ENCODE measurements around the gene SPTAN1. TPM values are rescaled to one million over a fixed set of nuclear protein-coding genes. Genes with fewer than 3 reads are reported as not detected.

SPTAN1 gene
- total and polyA plus RNA-seq, 2 donors (not counting 3 experiments of a cell fraction or from before 2014, with no cell fraction given) = 408 to 502 TPM

GRCh38 chr9:128621730-128622455 is 69.5 kb downstream of the SPTAN1 start:
- H3K4me3 ChIP-seq (replicated peaks in 1 of 3; ENCODE audit: insufficient read depth in 1 of 3, low read depth in 1 of 3, low read length in 3 of 3) = no peak overlapping the region
- no peak overlapping the region for H3K9ac ChIP-seq (replicated peaks; ENCODE audit: extremely low read depth, insufficient read depth, low read length)
- peaks cover 41 to 68% of the 10 kb centered on the region in 2 experiments for H3K36me3 ChIP-seq (ENCODE audit: control insufficient read depth in 2 of 2, extremely low read depth in 1 of 2, insufficient read depth in 2 of 2, low read length in 2 of 2)
- no TSS peak for BruUV-seq (replicated peaks)
- no peaks in the 10 kb centered on the region for H3K9me3 ChIP-seq (replicated peaks; ENCODE audit: control insufficient read depth, insufficient read depth, low read length)
- H3K9me1 ChIP-seq (replicated peaks; ENCODE audit: control insufficient read depth, extremely low read depth, insufficient read depth, low read length) = no peaks in the 10 kb centered on the region
- intact Hi-C loops (cut with micrococcal nuclease) = no loop called here
- H3K27me3 ChIP-seq (ENCODE audit: control insufficient read depth in 2 of 2, insufficient read depth in 2 of 2, low read length in 2 of 2) = no peaks in the 10 kb centered on the region
- no peaks in the 10 kb centered on the region for H3K4me1 ChIP-seq (ENCODE audit: control insufficient read depth, extremely low read depth, insufficient read depth, low read length)
- ChIA-PET POLR2A (interaction anchor here (0.6 to 1.1 kb wide), 2 partner anchors 57 to 117 kb away, joined by 3 to 4 read pairs; no protein-coding TSS in a partner anchor), CTCF (interaction anchor here (0.9 to 1.1 kb wide), 2 partner anchors 18 to 32 kb away, joined by 3 to 4 read pairs; no protein-coding TSS in a partner anchor)
- H4K20me1 ChIP-seq (replicated peaks; ENCODE audit: control insufficient read depth, extremely low read depth, insufficient read depth, low read length) = no peaks in the 10 kb centered on the region
- DNase-seq (ENCODE audit: low read depth, low spot score) (no peak), FAIRE-seq (no peak)
- dilution Hi-C loops (cut with MboI; ENCODE audit: extremely low pct_ligation_motif_present, low sequenced_read_pairs) = no loop called here
- H2AFZ ChIP-seq (ENCODE audit: low read depth, low read length) = no peak overlapping the region
- no peak overlapping the region for H3K4me2 ChIP-seq (ENCODE audit: insufficient read depth, low read length)
- no peak overlapping the region for H3K27ac ChIP-seq (ENCODE audit: insufficient read depth, low read depth, low read length)
- H3K79me2 ChIP-seq (ENCODE audit: control insufficient read depth, insufficient read depth, low read length) = no peaks in the 10 kb centered on the region
- TF ChIP-seq EZH2 (IDR thresholded peaks at IDR 0.05; ENCODE audit: borderline replicate concordance, low read depth, low read length, severe bottlenecking) (no peak), FOS (IDR thresholded peaks at IDR 0.05; ENCODE audit: borderline replicate concordance, insufficient read depth, low read length) (no peak), POLR2AphosphoS5 (IDR thresholded peaks at IDR 0.05; ENCODE audit: insufficient read depth, low read depth, low read length) (no peak), JUN (IDR thresholded peaks at IDR 0.05; ENCODE audit: borderline replicate concordance, insufficient read depth, insufficient read length, low read depth) (no peak)
- TF ChIP-seq, protein P1, sequence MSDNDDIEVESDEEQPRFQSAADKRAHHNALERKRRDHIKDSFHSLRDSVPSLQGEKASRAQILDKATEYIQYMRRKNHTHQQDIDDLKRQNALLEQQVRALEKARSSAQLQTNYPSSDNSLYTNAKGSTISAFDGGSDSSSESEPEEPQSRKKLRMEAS (IDR thresholded peaks at IDR 0.05; ENCODE audit: insufficient read depth, insufficient read length) = no peak

DNA sequence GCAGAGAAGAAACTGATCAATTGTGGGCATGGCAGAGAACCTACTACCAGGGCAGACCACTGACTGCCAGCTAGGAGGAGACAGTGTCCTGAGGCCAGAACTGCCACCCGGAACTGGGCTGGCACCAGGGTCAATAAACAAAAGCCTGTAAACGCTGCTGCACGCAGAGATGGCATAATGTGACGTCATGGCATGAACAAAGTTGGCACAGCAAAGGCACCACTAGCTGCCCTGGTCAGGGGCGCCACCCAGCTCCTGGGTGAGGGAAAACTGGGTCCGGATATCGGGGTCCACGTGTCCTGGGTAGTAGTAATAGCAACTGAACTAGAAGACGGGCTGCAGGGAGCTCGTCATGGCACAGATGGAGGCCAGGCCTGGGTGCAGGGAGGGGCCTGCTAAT is 72.2 kb downstream of the SPTAN1 start:
- H3K4me3 ChIP-seq (replicated peaks in 1 of 3; ENCODE audit: insufficient read depth in 1 of 3, low read depth in 1 of 3, low read length in 3 of 3) = no peak overlapping the region
- no peaks in the 10 kb centered on the region for H3K79me2 ChIP-seq (ENCODE audit: control insufficient read depth, insufficient read depth, low read length)
- no peaks in the 10 kb centered on the region for H3K9me3 ChIP-seq (replicated peaks; ENCODE audit: control insufficient read depth, insufficient read depth, low read length)
- H3K27ac ChIP-seq (ENCODE audit: insufficient read depth, low read depth, low read length) = no peak overlapping the region
- DNase-seq (ENCODE audit: low read depth, low spot score) (no peak), FAIRE-seq (no peak)
- no TSS peak for BruUV-seq (replicated peaks)
- intact Hi-C loops (cut with micrococcal nuclease) = no loop called here
- no peaks in the 10 kb centered on the region for H3K4me1 ChIP-seq (ENCODE audit: control insufficient read depth, extremely low read depth, insufficient read depth, low read length)
- no peaks in the 10 kb centered on the region for H3K27me3 ChIP-seq (ENCODE audit: control insufficient read depth in 2 of 2, insufficient read depth in 2 of 2, low read length in 2 of 2)
- TF ChIP-seq MYC (IDR thresholded peaks at IDR 0.05; ENCODE audit: low read depth, low read length) (no peak), POLR2A (IDR thresholded peaks at IDR 0.05; ENCODE audit: low read depth, low read length) (no peak), EZH2 (IDR thresholded peaks at IDR 0.05; ENCODE audit: borderline replicate concordance, low read depth, low read length, severe bottlenecking) (no peak), JUN (IDR thresholded peaks at IDR 0.05; ENCODE audit: borderline replicate concordance, insufficient read depth, insufficient read length, low read depth) (no peak), POLR2AphosphoS5 (IDR thresholded peaks at IDR 0.05; ENCODE audit: insufficient read depth, low read depth, low read length) (no peak), CTCF (IDR thresholded peaks at IDR 0.05; ENCODE audit: extremely low read depth in 1 of 2, insufficient read depth in 1 of 2, low read depth in 1 of 2, low read length in 2 of 2) (no peak), FOS (IDR thresholded peaks at IDR 0.05; ENCODE audit: borderline replicate concordance, insufficient read depth, low read length) (no peak), GATA2 (IDR thresholded peaks at IDR 0.05; ENCODE audit: insufficient read depth, insufficient read length, low read depth, low read length) (no peak)
- TF ChIP-seq, protein P1 (IDR thresholded peaks at IDR 0.05; ENCODE audit: insufficient read depth, insufficient read length) = no peak
- no peaks in the 10 kb centered on the region for H4K20me1 ChIP-seq (replicated peaks; ENCODE audit: control insufficient read depth, extremely low read depth, insufficient read depth, low read length)
- H3K9ac ChIP-seq (replicated peaks; ENCODE audit: extremely low read depth, insufficient read depth, low read length) = no peak overlapping the region
- no peak overlapping the region for H2AFZ ChIP-seq (ENCODE audit: low read depth, low read length)
- POLR2A ChIA-PET = no interaction called here
- H3K36me3 ChIP-seq (ENCODE audit: control insufficient read depth in 2 of 2, extremely low read depth in 1 of 2, insufficient read depth in 2 of 2, low read length in 2 of 2) = peaks cover 40 to 73% of the 10 kb centered on the region in 2 experiments
- dilution Hi-C loops (cut with MboI; ENCODE audit: extremely low pct_ligation_motif_present, low sequenced_read_pairs) = no loop called here
- H3K4me2 ChIP-seq (ENCODE audit: insufficient read depth, low read length) = no peak overlapping the region
- CTCF ChIA-PET = interaction anchor here (0.6 to 1.5 kb wide), 4 partner anchors 9 to 305 kb away, joined by 3 to 6 read pairs (median 3); partner anchors contain the start of gene PKN3
- no peaks in the 10 kb centered on the region for H3K9me1 ChIP-seq (replicated peaks; ENCODE audit: control insufficient read depth, extremely low read depth, insufficient read depth, low read length)

All from endothelial cell of umbilical vein (primary cell).